GM19467 (cell line): ENCODE measurements around the gene PSIP1.

Source experiments
- ATAC-seq: cut with Tn5 transposase; IDR thresholded peaks from one replicate; pipeline ENCODE4 v1.9.1; 2021; ENCODE audit warnings: mild to moderate bottlenecking, moderate library complexity; ENCODE audit not compliant: unreplicated experiment

The PSIP1 gene

GRCh38 chr9:15509931-15510788 lies 610 bp downstream of the PSIP1 start:
- ATAC-seq, result peak; percentile 30

- no peak for ATAC-seq
Observed at GRCh38 chr9:15505921-15506320, 4.8 kb downstream of the PSIP1 start.

- ATAC-seq, result no peak
Observed at GRCh38 chr9:15501803-15502202, 9.0 kb downstream of the PSIP1 start.

GRCh38 chr9:15501179-15501578 lies 9.6 kb downstream of the PSIP1 start:
- ATAC-seq, result no peak

- no peak for ATAC-seq
Observed at GRCh38 chr9:15499139-15499538, 11.6 kb downstream of the PSIP1 start.

GRCh38 chr9:15498246-15498995 lies 12.3 kb downstream of the PSIP1 start:
- no peak for ATAC-seq

GRCh38 chr9:15492485-15493150 lies 18.2 kb downstream of the PSIP1 start:
- ATAC-seq, result no peak

GRCh38 chr9:15491950-15492349 lies 18.8 kb downstream of the PSIP1 start:
- no peak for ATAC-seq

- no peak for ATAC-seq
Observed at GRCh38 chr9:15485836-15486666, 24.7 kb downstream of the PSIP1 start.

- no peak for ATAC-seq
Observed at GRCh38 chr9:15484802-15485201, 26.0 kb downstream of the PSIP1 start.

- ATAC-seq, result no peak
Observed at GRCh38 chr9:15482146-15482545, 28.6 kb downstream of the PSIP1 start.

- no peak for ATAC-seq
Observed at GRCh38 chr9:15480028-15480427, 30.7 kb downstream of the PSIP1 start.

GRCh38 chr9:15475923-15476536 lies 34.7 kb downstream of the PSIP1 start:
- no peak for ATAC-seq

GRCh38 chr9:15469862-15470261 lies 40.9 kb downstream of the PSIP1 start:
- ATAC-seq, result no peak

- no peak for ATAC-seq
Observed at GRCh38 chr9:15469406-15469805, 41.4 kb downstream of the PSIP1 start.

GRCh38 chr9:15468145-15468544 lies 42.6 kb downstream of the PSIP1 start:
- no peak for ATAC-seq

GRCh38 chr9:15461601-15462000 lies 49.2 kb downstream of the PSIP1 start:
- no peak for ATAC-seq

- ATAC-seq, result no peak
Observed at GRCh38 chr9:15461056-15461455, 49.7 kb downstream of the PSIP1 start.

GRCh38 chr9:15453956-15454355 lies 56.8 kb downstream of the PSIP1 start:
- no peak for ATAC-seq

GRCh38 chr9:15444141-15444540 lies 66.6 kb downstream of the PSIP1 start:
- no peak for ATAC-seq
